Left lobe of liver (tissue), 2 donors: ENCODE measurements around the gene PXMP4. TPM values are rescaled to one million over a fixed set of nuclear protein-coding genes. Genes with fewer than 3 reads are reported as not detected.
A peak's percentile ranks its signal among the peaks of the same experiment; 100 is the strongest.

Source experiments
- ATAC-seq: fragments of 200-7000 bp; cut with Tn5 transposase; one replicate; pipeline ENCODE4 v1.9.1; 2020; ENCODE audit warnings: mild to moderate bottlenecking, moderate library complexity
- DNase-seq: peaks from one replicate; pipeline ENCODE4 v3.0.0-alpha.2; 2020; ENCODE audit warnings: low spot score
- total RNA-seq: library from RNA; stranded (reverse); gene quantifications from one replicate; pipeline ENCODE4 v1.2.1, GENCODE V29; 2021
- donor health status: DM: no; HTN: no; CAD: no; lungs with moderate emphysema.
- donor health status: DM: no; HTN: yes; CAD: no.

PXMP4 gene
- total RNA-seq, 1 donor from 2014 or later: 15.4 TPM

DNA sequence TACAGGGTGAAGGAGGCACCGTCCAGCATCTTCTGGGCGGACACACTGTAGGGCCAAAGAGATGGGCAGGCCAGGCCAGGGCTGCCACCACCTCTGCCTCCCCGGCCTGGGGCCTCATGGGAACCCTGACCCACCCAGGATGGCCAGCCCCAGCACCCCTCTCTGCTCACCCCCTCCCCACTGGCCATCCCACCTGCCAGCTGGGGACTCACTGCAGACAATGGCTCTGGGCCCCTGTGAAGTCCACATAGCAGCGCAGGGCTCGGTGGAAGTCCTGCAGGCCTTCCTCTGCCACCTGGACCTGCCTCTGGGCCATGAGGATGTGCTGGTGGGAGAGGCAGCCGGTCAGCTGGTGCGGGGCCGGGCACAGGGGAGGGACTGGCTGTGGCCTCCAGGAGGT lies 61.6 kb downstream of the PXMP4 start:
- no peak for ATAC-seq
- DNase-seq: no peak

DNA sequence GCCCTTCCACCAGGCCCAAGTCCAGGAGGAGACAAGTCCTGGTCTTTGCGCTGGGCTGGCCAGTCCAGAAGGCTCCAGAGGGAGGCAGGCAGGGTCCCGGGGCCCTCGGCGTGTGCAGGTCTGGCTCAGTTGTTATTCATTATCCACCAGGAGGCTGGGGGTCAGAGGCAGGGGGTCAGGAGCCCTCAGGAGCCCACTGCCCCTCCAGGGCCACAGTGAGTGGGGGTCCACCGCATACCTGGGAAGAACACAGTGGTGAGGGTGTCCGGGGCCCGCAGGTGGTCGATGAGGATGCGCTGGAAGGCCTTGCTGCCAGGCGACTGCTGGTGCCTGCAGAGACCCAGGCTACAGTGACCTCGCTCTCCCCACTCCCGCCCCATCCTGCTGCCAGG lies 62.4 kb downstream of the PXMP4 start:
- no peak for DNase-seq
- no peak for ATAC-seq

DNA sequence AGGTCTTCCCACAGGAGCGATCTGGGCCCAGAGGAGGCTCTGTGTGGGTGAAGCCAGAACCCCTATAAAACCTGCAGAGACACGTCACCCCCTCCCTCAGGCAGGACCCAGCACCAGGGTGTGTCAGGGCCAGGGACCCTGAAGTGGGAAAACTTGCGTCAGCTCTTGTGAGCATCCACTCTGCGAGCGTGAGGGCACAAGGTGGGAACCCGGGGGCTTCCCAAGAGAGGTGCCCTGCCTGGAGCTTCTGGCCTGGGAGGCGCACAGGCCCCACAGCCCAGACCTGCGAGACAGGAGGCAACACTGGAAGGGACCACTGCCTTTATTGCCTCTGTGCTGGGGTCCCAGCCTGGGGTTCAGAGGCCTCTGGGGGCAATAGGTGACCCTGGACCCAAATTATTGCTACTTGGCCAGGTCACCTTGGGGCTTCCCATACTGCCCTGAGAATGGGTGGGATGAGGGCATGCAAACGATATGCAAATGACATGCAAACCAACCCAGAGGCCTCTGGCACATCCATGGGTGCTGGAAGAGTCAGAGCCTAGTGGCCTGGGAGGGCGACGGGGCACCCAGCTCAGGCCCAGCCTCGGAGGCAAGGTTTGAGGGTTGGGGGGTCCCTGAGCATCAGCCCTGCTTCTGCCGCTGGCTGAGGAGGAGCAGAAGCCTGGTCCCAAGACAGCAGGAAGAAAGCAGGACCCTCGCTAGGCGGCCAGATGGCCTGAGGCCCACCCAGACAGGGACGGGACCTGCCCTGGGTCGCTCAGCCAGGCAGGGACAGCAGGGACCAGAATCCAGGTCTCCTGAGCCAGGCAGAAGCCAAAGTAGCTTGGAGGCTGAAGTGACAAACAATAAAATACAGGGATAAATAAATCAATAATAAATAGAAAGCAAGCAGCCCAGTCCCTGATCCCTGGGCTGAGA lies 63.1 kb downstream of the PXMP4 start:
- DNase-seq: no peak

DNA sequence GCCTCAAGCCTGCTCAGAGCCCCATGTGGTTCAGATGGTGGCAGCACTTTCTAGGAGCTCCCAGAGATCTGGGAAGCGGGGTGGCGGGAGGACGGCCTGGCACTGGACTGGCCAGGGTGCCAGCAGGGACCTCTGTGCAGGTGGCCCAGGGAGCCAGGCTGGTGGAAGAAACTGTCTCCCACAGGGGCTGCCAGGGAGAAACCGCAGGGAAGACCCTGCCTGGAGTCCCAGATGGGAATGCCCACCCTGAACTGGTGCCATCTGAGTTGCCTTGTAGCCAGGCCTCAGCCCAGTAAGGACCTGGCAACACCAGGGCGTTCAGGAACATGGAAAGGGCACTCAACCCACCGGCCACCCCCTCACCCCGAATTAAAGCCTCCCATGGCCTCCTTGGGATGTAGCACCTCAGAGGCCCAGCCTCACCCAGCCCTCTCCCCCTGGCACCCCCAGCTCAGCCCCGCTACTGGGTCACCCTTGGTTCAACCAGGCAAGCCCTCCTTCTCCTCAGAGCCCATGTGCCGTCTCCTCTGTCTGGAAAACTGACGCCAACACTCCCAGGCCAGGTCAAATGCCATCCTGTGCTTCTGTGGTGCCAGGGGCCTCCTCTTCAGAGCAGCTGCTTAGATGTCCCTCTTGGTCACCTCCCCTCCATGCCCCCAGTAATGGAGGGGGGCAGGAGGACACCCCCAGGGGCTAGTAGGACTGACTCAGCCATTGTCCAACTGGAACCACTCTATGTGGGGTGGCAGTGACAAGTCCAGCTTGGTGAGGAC lies 63.9 kb downstream of the PXMP4 start:
- DNase-seq: no peak

More for the DNA sequence above, 63.1 kb downstream of the PXMP4 start:
- no peak for ATAC-seq

DNA sequence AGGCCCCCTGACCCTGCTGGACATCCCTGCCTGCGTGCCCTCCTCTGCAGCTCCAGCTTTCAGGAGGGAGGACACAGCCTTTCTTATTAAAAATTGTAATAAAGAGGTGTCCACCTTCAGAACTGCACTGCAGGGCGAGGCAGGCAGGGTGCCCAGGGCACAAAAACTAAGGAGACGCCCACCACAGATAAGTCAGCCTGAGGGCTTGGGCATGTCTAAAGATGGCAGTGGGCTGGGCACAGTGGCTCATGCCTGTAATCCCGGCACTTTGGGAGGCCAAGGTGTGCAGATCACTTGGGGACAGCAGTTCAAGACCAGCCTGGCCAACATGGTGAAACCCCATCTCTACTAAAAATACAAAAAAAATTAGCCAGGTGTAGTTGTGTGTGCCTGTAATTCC lies 64.9 kb downstream of the PXMP4 start:
- ATAC-seq: no peak
- no peak for DNase-seq

More for the DNA sequence above, 63.9 kb downstream of the PXMP4 start:
- ATAC-seq: no peak

DNA sequence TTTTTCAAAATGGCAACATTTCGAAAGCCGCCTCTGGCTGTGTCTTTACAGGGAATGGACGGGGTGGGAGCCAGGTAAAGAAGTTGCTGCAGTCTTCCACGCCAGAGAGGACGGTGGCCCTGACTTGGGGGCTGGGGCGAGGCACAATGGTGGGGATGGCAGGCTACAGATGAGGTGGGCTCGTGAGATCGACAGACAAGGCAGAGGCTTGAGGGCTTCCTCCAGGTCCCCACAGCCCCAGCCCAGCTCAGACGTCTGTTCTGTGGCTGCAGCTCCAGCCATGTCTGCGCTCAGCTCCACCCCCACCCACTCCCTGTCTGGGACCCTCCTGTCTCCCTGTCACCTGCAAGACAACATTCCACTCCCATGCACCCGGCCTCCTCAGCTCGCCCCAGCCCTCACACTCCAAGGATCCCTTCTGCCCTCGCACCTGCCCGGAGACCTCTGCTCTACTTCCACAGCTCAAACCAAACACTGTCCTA lies 65.4 kb downstream of the PXMP4 start:
- DNase-seq (no peak), ATAC-seq (no peak)

DNA sequence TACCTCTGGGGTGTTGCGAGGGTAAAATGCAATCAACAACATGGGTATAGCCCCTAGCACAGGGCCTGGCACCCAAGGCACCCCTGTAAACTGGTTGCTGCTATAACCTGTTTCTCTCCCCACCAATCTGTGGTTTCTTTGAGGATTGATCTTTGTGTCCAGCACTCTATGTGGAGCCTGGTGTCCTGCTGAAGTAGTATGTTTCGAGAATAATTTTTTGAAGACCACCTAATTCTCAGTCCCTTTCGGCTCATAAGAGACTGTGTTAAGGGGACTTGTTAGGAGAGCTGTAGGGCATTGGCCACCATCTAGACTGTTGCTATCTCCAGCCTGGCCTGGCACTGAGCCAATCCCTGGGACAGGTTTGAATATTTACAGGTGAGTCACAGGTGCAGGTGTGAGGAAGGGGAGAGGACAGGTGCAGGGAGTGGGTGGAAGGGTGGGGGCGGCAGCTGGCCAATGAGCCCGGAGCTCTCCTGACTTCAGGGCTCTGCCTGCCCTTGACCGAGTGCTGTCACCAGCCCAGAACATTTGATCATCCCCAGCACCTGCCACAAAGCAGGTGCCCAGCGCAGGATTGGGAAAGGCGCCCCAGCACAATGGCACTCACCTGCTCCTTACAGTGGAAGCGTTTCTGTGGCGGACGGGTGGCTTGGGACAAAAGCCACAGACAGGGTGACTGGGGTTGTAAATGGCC lies 66.1 kb downstream of the PXMP4 start:
- DNase-seq (no peak), ATAC-seq (peak; percentile 16)

DNA sequence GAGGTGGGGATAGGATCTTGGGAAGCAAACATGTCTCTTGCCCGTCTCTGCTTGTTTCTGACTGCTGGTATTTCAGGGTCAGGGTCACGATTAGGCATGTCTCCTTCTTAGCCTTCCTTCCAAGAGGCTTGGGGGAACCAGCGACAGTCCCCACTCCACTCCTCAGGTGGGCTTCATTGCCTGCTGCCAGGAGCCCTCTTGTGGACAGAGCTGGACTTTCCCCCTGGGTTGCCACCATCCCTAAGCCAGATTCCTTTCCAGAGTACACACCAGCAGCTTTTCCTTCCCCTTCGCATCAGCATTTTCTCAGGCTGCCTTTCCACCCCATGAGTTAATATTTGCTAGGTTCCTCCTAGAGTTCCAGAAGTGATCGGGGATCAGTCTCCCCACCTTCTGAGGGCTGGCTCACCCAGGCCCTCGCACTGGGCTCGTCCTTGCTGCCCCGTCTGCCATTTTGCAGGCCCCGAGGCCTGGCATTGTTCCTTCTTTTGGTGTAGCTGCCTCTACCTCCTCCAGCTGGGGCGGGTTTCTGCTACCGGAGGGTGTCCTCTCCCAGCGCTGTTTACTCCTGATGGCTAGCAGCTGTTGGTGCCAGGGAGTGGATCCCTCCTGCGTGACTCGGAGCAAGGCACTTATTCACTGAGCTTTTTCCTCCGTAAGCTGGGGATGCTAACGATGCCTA lies 66.8 kb downstream of the PXMP4 start:
- ATAC-seq (peak; percentile 84), DNase-seq (no peak)

Other genes with a start within 250 kb of the PXMP4 start
- gene CBFA2T2, start 230.2 kb downstream of the PXMP4 start, total RNA-seq: 5.7 TPM
- not detected for gene C20orf144, start 58.0 kb downstream of the PXMP4 start, total RNA-seq
- 0.20 TPM for gene ACTL10, start 53.4 kb downstream of the PXMP4 start, total RNA-seq
- 19.9 TPM for gene NECAB3, start 45.9 kb downstream of the PXMP4 start, total RNA-seq
- 0.60 TPM for gene E2F1, start 33.9 kb downstream of the PXMP4 start, total RNA-seq
- gene ZNF341, start 11.7 kb upstream of the PXMP4 start, total RNA-seq: 1.5 TPM
- gene CHMP4B, start 91.0 kb upstream of the PXMP4 start, total RNA-seq: 24.4 TPM